Esophagus squamous epithelium (tissue), 4 donors: ENCODE data around the gene RBM6.

ENCODE experiments used
- CTCF ChIP-seq, 6 experiments: fragments of 450-650 bp in 4 of 6; fragments of 200-600 bp in 2 of 6; sonication (generic) in 2 of 6; IDR thresholded peaks; one replicate each; pipeline ENCODE4 v1.5.1; 2016 to 2019; ENCODE audit warnings: antibody characterized with exemption in 6 of 6, mild to moderate bottlenecking in 4 of 6, moderate library complexity in 4 of 6
- POLR2A ChIP-seq, 4 donors: fragments of 450-650 bp; IDR thresholded peaks; one replicate each; pipeline ENCODE4 v1.6.1; 2017; ENCODE audit warnings: antibody characterized with exemption in 4 of 4, mild to moderate bottlenecking in 4 of 4, moderate library complexity in 3 of 4

GRCh38 chr3:49903451-49904424, 36.2 kb upstream of the RBM6 start, which contains the start of gene MST1R:
- peak in 3 of 6 experiments; percentile 8 to 24 (median 15) for TF ChIP-seq CTCF (IDR thresholded peaks at IDR 0.05)
- TF ChIP-seq POLR2A (IDR thresholded peaks at IDR 0.05) = peak in 3 of 4 donors; percentile 55 to 79 (median 65)
